Heart right ventricle (tissue), 16 donors: ENCODE data around the gene CABLES1. TPM values are rescaled to one million over a fixed set of nuclear protein-coding genes. Genes with fewer than 3 reads are reported as not detected.
"Not testable (repeated sequence)": the region's sequence is repeated elsewhere in the genome, so short reads cannot be mapped to it uniquely, and the experiment has no call there.

Source experiments
- ATAC-seq, 8 donors: fragments of 200-7000 bp; cut with Tn5 transposase; one replicate each; pipeline ENCODE4 v1.9.1; 2020; ENCODE audit warnings: mild to moderate bottlenecking in 8 of 8, moderate library complexity in 8 of 8, moderate number of reproducible peaks in 1 of 8
- DNase-seq, 2 donors: peaks; one replicate each; pipeline ENCODE4 v3.0.0-alpha.2; 2020
- H3K27ac ChIP-seq, 10 donors: fragments of 200-600 bp; sonication (generic) in 2 of 10; one replicate each; pipeline versions ENCODE4 v1.5.0 to v1.8.0; 2020 to 2022; ENCODE audit warnings: mild to moderate bottlenecking in 3 of 10
- H3K27me3 ChIP-seq, 7 donors: fragments of 200-600 bp; one replicate each; pipeline ENCODE4 v1.8.0; 2021 to 2022; ENCODE audit warnings: mild to moderate bottlenecking in 2 of 7
- H3K36me3 ChIP-seq, 9 donors: fragments of 200-600 bp; sonication (generic) in 1 of 9; one replicate each; pipeline versions ENCODE4 v1.5.0 to v1.8.0; 2020 to 2022; ENCODE audit warnings: mild to moderate bottlenecking in 2 of 9
- H3K4me1 ChIP-seq, 9 donors: fragments of 200-600 bp; sonication (generic) in 1 of 9; one replicate each; pipeline versions ENCODE4 v1.5.0 to v1.8.0; 2020 to 2022; ENCODE audit warnings: mild to moderate bottlenecking in 4 of 9
- H3K4me3 ChIP-seq, 10 donors: fragments of 200-600 bp; sonication (generic) in 2 of 10; one replicate each; pipeline versions ENCODE4 v1.5.0 to v1.8.0; 2020 to 2022; ENCODE audit warnings: mild to moderate bottlenecking in 7 of 10, moderate library complexity in 2 of 10
- H3K9me3 ChIP-seq, 11 donors: fragments of 200-600 bp in 10 of 11; sonication (generic) in 2 of 11; one replicate each; pipeline versions ENCODE4 v1.5.0 to v1.8.0; 2013 to 2022; ENCODE audit warnings: mild to moderate bottlenecking in 2 of 11, control low read depth in 1 of 11, moderate library complexity in 1 of 11
- CTCF ChIP-seq, 9 donors: fragments of 200-600 bp; sonication (generic) in 2 of 9; IDR thresholded peaks; one replicate each; pipeline versions ENCODE4 v1.5.0 to v1.8.0; 2021 to 2022; ENCODE audit warnings: antibody characterized with exemption in 9 of 9, mild to moderate bottlenecking in 5 of 9, moderate library complexity in 1 of 9
- WGBS, 2 donors: extraction: QIAGEN DNeasy Blood & Tissue Kit; methylation state at CpG; one replicate each; pipeline ENCODE4 v1.1.7; 2013; ENCODE audit warnings: inconsistent platforms in 1 of 2; 5-methylcytosine and 5-hydroxymethylcytosine counted together
- intact Hi-C, 10 donors: fragments of 100-400 bp; cut with DNase I; formaldehyde crosslinking; loops; one replicate each; pipeline versions ENCODE4 v1.11.1 to v1.14.2; 2022
- long read RNA-seq, 3 donors: library from polyadenylated mRNA; unstranded; transcript quantifications; one replicate each; pipeline ENCODE4 v2.0.0, GENCODE V29; 2020 to 2021
- polyA plus RNA-seq, 2 donors: library from polyadenylated mRNA; stranded (reverse); fragments of 200-250 nt; gene quantifications; one replicate each; pipeline ENCODE4 v1.2.3, GENCODE V29; 2013
- total RNA-seq, 10 donors: library from RNA; stranded (reverse); fragmentation: NEBNext Ultra II Directional in 3 of 10; extraction: Animal tissue kit (Norgen Biotek cat#: 25700) in 3 of 10; gene quantifications; one replicate each; pipeline versions ENCODE4 v1.2.1 to v1.2.4, GENCODE V29; 2021 to 2023
- donor health status: Arrhythmogenic right ventricular cardiomyopathy.
- donor health status: ischemic (EF 13 %, LVEDD 7.1; RV severe dilation, severe dysfunction).
- donor health status: healthy with polysubstance abuse.
- donor health status: DM: no; HTN: yes; CAD: no.
- donor health status: DM: no; HTN: no; CAD: no.
- donor health status: ischemic (EF 25% LVEDD 6.9; RV normal size, moderate dysfunction).
- donor health status: ischemic (EF 25% LVEDD 5.7; RV mildly dilated, moderate dysfunction).
- donor health status: healthy.
- donor health status: DM: yes; HTN: yes; CAD: no.
- donor health status: Ischemic cardiomyopathy.
- donor health status: ischemic (EF 35%, LVEDD 5.7; RV mildly dilated, moderate dysfunction).
- donor health status: nonischemic (EF 11% LVEDD 7.7; RV severe dilation, severe dysfunction).
- donor health status: DM: yes; HTN: yes; CAD: no.
- donor health status: PGD.
- donor health status: ischemic (EF 29% LVEDD 5.4; RV normal size, mild dysfunction).
- donor health status: nonischemic (EF 23%, LVEDD 6.1; RV moderate dilation, normal function).

Gene CABLES1
- total RNA-seq = 1 to 10 TPM; 1.0 to 2.2 (median 2.0) TPM
- 1 to 10 TPM; 1.0 to 1.3 TPM for polyA plus RNA-seq
- long read RNA-seq, donor 1, full-length matches to known transcripts = 3 of 4 reads
- long read RNA-seq, donor 1, partial matches to known transcripts = 0 of 4 reads
- long read RNA-seq, donor 1, other reads (novel, unspliced or antisense) = 1 of 4 reads
- long read RNA-seq, donor 2, full-length matches to known transcripts = 3 of 3 reads
- long read RNA-seq, donor 2, partial matches to known transcripts = 0 of 3 reads
- long read RNA-seq, donor 2, other reads (novel, unspliced or antisense) = 0 of 3 reads
- long read RNA-seq, donor 3, partial matches to known transcripts = 0 of 2 reads
- long read RNA-seq, donor 3, other reads (novel, unspliced or antisense) = 2 of 2 reads

GRCh38 chr18:23134780-23135549 is at the start of gene CABLES1:
Gene CABLES1 (plus strand): TSS chr18:23135485. CDS start chr18:23135763, 278 bp downstream.
- 3 to 6% methylated on average over 67 of the region's 67 CpGs for WGBS, 2 donors
- Histone ChIP-seq H3K27me3 (peaks cover 0 to 67% (median 51%) of the 10 kb centered on the region in 7 donors), H3K4me1 (peaks cover 9 to 47% (median 33%) of the 10 kb centered on the region in 9 donors), H3K36me3 (no peaks in the 10 kb centered on the region), H3K27ac (peak within 1 kb of the TSS; percentile 52 to 83 (median 70)), H3K4me3 (peak within 1 kb of the TSS; percentile 38 to 69 (median 63)), H3K9me3 (no peaks in the 10 kb centered on the region)
- peak in 6 of 8 donors; percentile 2 to 30 (median 14) for ATAC-seq
- DNase-seq = peak; percentile 33 to 67
- TF ChIP-seq CTCF (IDR thresholded peaks at IDR 0.05) = no peak
- intact Hi-C loops = loop anchor here in 9 of 10 donors (2.0 to 10.0 kb wide), 14 partner anchors 62 to 370 kb away; partner anchors contain the start of gene RMC1 (in 1 of the 9)

- intact Hi-C loops = loop anchor here in 1 of 10 donors (10.0 kb wide), 1 partner anchor 63 kb away; no protein-coding TSS in a partner anchor
- no peaks in the 10 kb centered on the region for H3K9me3 ChIP-seq
- H3K27me3 ChIP-seq = peaks cover 0 to 19% (median 15%) of the 10 kb centered on the region in 7 donors
- H3K4me3 ChIP-seq = no peak overlapping the region
- no peak for TF ChIP-seq CTCF (IDR thresholded peaks at IDR 0.05)
- H3K4me1 ChIP-seq = peaks cover 0 to 12% (median 0%) of the 10 kb centered on the region in 9 donors
- no peak for DNase-seq
- no peaks in the 10 kb centered on the region for H3K36me3 ChIP-seq
- no peak overlapping the region for H3K27ac ChIP-seq
- 65 to 92% methylated on average over 3 of the region's 3 CpGs for WGBS, 2 donors
- no peak for ATAC-seq
Measured at GRCh38 chr18:23087352-23087751, 47.9 kb upstream of the CABLES1 start.

GRCh38 chr18:23088310-23088709 is 47.0 kb upstream of the CABLES1 start:
- intact Hi-C loops = loop anchor here in 1 of 10 donors (10.0 kb wide), 1 partner anchor 64 kb away; no protein-coding TSS in a partner anchor

GRCh38 chr18:23091017-23091993 is 44.0 kb upstream of the CABLES1 start:
- WGBS, 2 donors = 63 to 74% methylated on average over 8 of the region's 8 CpGs
- H3K4me1 ChIP-seq = peaks cover 0 to 13% (median 0%) of the 10 kb centered on the region in 9 donors
- ATAC-seq = not testable (repeated sequence)

More at GRCh38 chr18:23088310-23088709, 47.0 kb upstream of the CABLES1 start:
- Histone ChIP-seq H3K4me3 (no peak overlapping the region), H3K27ac (peak overlapping the region in 1 of 10 donors; percentile 3), H3K9me3 (no peaks in the 10 kb centered on the region), H3K36me3 (no peaks in the 10 kb centered on the region), H3K4me1 (peaks cover 0 to 13% (median 0%) of the 10 kb centered on the region in 9 donors), H3K27me3 (peaks cover 0 to 19% (median 15%) of the 10 kb centered on the region in 7 donors)
- ATAC-seq (peak in 3 of 8 donors; percentile 37 to 52 (median 38)), DNase-seq (no peak)
- no peak for TF ChIP-seq CTCF (IDR thresholded peaks at IDR 0.05)
- WGBS, 2 donors = 85 to 88% methylated on average over 7 of the region's 7 CpGs

More at GRCh38 chr18:23091017-23091993, 44.0 kb upstream of the CABLES1 start:
- H3K36me3 ChIP-seq, H3K9me3 ChIP-seq, intact Hi-C loops, DNase-seq, H3K4me3 ChIP-seq: not testable (repeated sequence)
- Histone ChIP-seq H3K27ac (peak overlapping the region in 1 of 10 donors; percentile 53), H3K27me3 (peaks cover 0 to 23% (median 14%) of the 10 kb centered on the region in 7 donors)
